Hepatocyte (in vitro differentiated cells): ENCODE results near the gene ADAMTS2. TPM values are rescaled to one million over a fixed set of nuclear protein-coding genes. Genes with fewer than 3 reads are reported as not detected.

Experiments
- DNase-seq: peaks from one replicate; pipeline ENCODE4 v3.0.0-alpha.2; 2016; ENCODE audit warnings: low spot score
- H2AFZ ChIP-seq: fragments of 200-600 bp; sonication (generic); 2 replicates; pipeline ENCODE4 v1.6.0; 2016; ENCODE audit warnings: antibody characterized with exemption, mild to moderate bottlenecking
- H3K27ac ChIP-seq: fragments of 200-600 bp; sonication (generic); 2 replicates; pipeline ENCODE4 v1.5.1; 2016; ENCODE audit warnings: mild to moderate bottlenecking
- H3K27me3 ChIP-seq: fragments of 200-600 bp; sonication (generic); 2 replicates; pipeline ENCODE4 v1.6.1; 2016
- H3K36me3 ChIP-seq: fragments of 200-600 bp; sonication (generic); replicated peaks from 2 replicates; pipeline ENCODE4 v1.5.1; 2016; ENCODE audit warnings: low read depth; ENCODE audit not compliant: insufficient read depth
- H3K4me1 ChIP-seq: fragments of 200-600 bp; sonication (generic); 2 replicates; pipeline ENCODE4 v1.5.1; 2016; ENCODE audit warnings: mild to moderate bottlenecking, moderate library complexity; ENCODE audit not compliant: insufficient read depth
- H3K4me2 ChIP-seq: fragments of 200-600 bp; sonication (generic); 2 replicates; pipeline ENCODE4 v1.6.0; 2016
- H3K4me3 ChIP-seq: fragments of 200-600 bp; sonication (generic); 2 replicates; pipeline ENCODE4 v1.5.1; 2016; ENCODE audit warnings: mild to moderate bottlenecking
- H3K79me2 ChIP-seq: fragments of 200-600 bp; sonication (generic); 2 replicates; pipeline ENCODE4 v1.6.0; 2017; ENCODE audit warnings: mild to moderate bottlenecking
- H3K9me2 ChIP-seq: fragments of 200-600 bp; sonication (generic); replicated peaks from 2 replicates; pipeline ENCODE4 v1.6.0; 2017; ENCODE audit warnings: mild to moderate bottlenecking; ENCODE audit not compliant: insufficient read depth
- H3K9me3 ChIP-seq: fragments of 200-600 bp; sonication (generic); 2 replicates; pipeline ENCODE4 v1.5.1; 2016; ENCODE audit warnings: low read depth, mild to moderate bottlenecking
- H4K20me1 ChIP-seq: fragments of 200-600 bp; sonication (generic); 2 replicates; pipeline ENCODE4 v1.6.0; 2016; ENCODE audit warnings: mild to moderate bottlenecking; ENCODE audit not compliant: insufficient read depth, poor library complexity, severe bottlenecking
- EZH2 ChIP-seq: fragments of 200-600 bp; sonication (generic); IDR thresholded peaks from 2 replicates; pipeline ENCODE4 v1.6.1; 2016; ENCODE audit warnings: antibody characterized with exemption, mild to moderate bottlenecking, borderline replicate concordance
- EZH2phosphoT487 ChIP-seq: fragments of 200-600 bp; sonication (generic); IDR thresholded peaks from one replicate; pipeline ENCODE4 v1.6.1; 2018; ENCODE audit warnings: antibody characterized with exemption, mild to moderate bottlenecking, low read depth, moderate library complexity; ENCODE audit not compliant: unreplicated experiment, severe bottlenecking
- WGBS: methylation state at CpG from one replicate; pipeline ENCODE4 v1.1.6; 2016; ENCODE audit warnings: low lambda C conversion rate; ENCODE audit errors: missing lambda C conversion rate; 5-methylcytosine and 5-hydroxymethylcytosine counted together
- polyA plus RNA-seq: library from polyadenylated mRNA; unstranded; fragments of >200 nt; fragmentation: Nextera tagmentation; extraction: Ambion mirVana; gene quantifications from 2 replicates; pipeline ENCODE4 v1.2.1, GENCODE V29; 2016
- total RNA-seq: library from RNA; depleted of rRNA; stranded (reverse); fragments of >200 nt; gene quantifications from 2 replicates; pipeline ENCODE4 v1.2.3, GENCODE V29; 2014
- TF ChIP-seq, protein P1 (sequence below): fragments of 200-600 bp; sonication (generic); IDR thresholded peaks from 2 replicates; pipeline ENCODE4 v1.5.1; 2016; ENCODE audit warnings: antibody characterized with exemption, mild to moderate bottlenecking; ENCODE audit not compliant: poor library complexity

ADAMTS2 gene
- total and polyA plus RNA-seq, 2 experiments from 2014 or later, result 55.4 to 78.8 TPM

DNA sequence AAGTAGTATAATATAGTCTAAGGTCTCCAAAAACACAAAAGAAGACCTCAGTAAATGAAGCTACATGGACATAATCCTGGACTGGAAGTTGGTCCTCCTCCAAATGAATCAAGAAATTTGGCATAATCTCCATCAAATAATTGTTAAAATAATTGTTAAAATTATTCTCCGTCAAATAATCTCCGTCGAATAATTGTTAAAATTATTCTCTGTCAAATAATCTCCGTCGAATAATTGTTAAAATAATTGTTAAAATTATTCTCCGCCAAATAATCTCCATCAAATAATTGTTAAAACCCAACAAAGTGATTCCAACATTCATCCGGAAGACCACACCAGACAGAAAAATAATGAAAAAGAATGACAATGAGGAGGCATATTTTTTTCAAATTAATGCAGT lies 130.6 kb downstream of the ADAMTS2 start:
- Histone ChIP-seq H3K4me3 (no peak overlapping the region), H3K27ac (no peak overlapping the region), H3K9me3 (no peaks in the 10 kb centered on the region), H3K9me2 (no peaks in the 10 kb centered on the region), H2AFZ (no peak overlapping the region), H3K4me2 (no peak overlapping the region), H4K20me1 (no peaks in the 10 kb centered on the region), H3K79me2 (no peaks in the 10 kb centered on the region), H3K36me3 (no peaks in the 10 kb centered on the region), H3K4me1 (no peaks in the 10 kb centered on the region), H3K27me3 (no peaks in the 10 kb centered on the region)
- DNase-seq, result no peak
- TF ChIP-seq, protein P1, sequence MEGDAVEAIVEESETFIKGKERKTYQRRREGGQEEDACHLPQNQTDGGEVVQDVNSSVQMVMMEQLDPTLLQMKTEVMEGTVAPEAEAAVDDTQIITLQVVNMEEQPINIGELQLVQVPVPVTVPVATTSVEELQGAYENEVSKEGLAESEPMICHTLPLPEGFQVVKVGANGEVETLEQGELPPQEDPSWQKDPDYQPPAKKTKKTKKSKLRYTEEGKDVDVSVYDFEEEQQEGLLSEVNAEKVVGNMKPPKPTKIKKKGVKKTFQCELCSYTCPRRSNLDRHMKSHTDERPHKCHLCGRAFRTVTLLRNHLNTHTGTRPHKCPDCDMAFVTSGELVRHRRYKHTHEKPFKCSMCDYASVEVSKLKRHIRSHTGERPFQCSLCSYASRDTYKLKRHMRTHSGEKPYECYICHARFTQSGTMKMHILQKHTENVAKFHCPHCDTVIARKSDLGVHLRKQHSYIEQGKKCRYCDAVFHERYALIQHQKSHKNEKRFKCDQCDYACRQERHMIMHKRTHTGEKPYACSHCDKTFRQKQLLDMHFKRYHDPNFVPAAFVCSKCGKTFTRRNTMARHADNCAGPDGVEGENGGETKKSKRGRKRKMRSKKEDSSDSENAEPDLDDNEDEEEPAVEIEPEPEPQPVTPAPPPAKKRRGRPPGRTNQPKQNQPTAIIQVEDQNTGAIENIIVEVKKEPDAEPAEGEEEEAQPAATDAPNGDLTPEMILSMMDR, result no peak
- TF ChIP-seq EZH2phosphoT487 (no peak), EZH2 (no peak)
- WGBS, result 97% methylated on average over 7 of the region's 7 CpGs

DNA sequence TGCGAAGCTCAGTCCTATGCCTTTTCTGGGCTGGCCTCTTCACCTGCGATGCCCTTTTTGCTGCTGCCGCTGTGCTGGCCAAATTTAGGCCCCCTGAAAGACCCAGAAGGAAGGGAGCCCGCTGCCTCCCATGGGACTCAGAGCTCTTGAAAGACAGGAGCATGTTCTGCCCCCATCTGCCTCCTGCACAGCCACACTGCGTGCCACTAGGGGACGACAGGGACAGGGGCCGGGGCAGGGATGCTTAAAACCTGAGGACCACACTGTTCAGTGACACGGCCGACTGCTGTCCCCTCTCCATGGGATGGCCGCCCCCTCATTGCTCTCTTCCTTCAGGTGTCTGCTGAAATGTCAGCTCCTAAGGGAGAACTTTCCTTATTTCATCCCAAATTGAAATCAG lies 132.4 kb downstream of the ADAMTS2 start:
- H3K9me2 ChIP-seq, result no peaks in the 10 kb centered on the region
- H3K4me2 ChIP-seq, result no peak overlapping the region
- TF ChIP-seq, protein P1, result no peak
- TF ChIP-seq EZH2 (no peak), EZH2phosphoT487 (no peak)
- no peaks in the 10 kb centered on the region for H3K9me3 ChIP-seq
- no peak for DNase-seq
- no peak overlapping the region for H2AFZ ChIP-seq
- H3K36me3 ChIP-seq, result no peaks in the 10 kb centered on the region
- H3K4me3 ChIP-seq, result no peak overlapping the region
- H3K27ac ChIP-seq, result no peak overlapping the region
- H3K79me2 ChIP-seq, result no peaks in the 10 kb centered on the region
- H4K20me1 ChIP-seq, result peaks cover 5% of the 10 kb centered on the region
- no peaks in the 10 kb centered on the region for H3K4me1 ChIP-seq
- WGBS, result 89% methylated on average over 10 of the region's 10 CpGs
- H3K27me3 ChIP-seq, result no peaks in the 10 kb centered on the region

DNA sequence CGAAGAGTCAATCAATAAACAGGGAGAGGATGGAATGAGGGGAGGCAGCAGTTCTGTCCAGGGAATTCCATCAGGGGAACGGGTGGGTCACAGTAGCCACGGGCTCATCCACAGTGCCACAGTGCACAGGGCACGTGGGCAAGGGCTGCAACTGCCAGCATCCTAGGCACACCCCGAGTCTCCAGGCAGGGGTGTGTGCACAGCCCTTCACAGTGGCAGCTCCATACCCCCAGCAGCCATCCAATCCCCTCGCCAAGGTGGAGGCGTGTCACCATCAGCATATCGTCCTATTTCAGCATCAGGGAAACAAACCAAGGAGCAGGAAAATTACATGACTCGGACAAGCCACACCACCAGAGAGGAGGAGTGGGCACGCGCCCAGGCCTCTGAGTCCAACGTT lies 133.6 kb downstream of the ADAMTS2 start:
- TF ChIP-seq, protein P1, result no peak
- TF ChIP-seq EZH2phosphoT487, result no peak
- TF ChIP-seq EZH2, result no peak
- 94% methylated on average over 12 of the region's 12 CpGs for WGBS
- H2AFZ ChIP-seq, result no peak overlapping the region
- H3K27me3 ChIP-seq, result no peaks in the 10 kb centered on the region
- H3K9me3 ChIP-seq, result no peaks in the 10 kb centered on the region
- H3K79me2 ChIP-seq, result no peaks in the 10 kb centered on the region
- H3K9me2 ChIP-seq, result no peaks in the 10 kb centered on the region
- no peaks in the 10 kb centered on the region for H3K4me1 ChIP-seq
- no peak overlapping the region for H3K27ac ChIP-seq
- peaks cover 5% of the 10 kb centered on the region for H4K20me1 ChIP-seq
- no peak for DNase-seq
- no peak overlapping the region for H3K4me2 ChIP-seq
- no peaks in the 10 kb centered on the region for H3K36me3 ChIP-seq
- H3K4me3 ChIP-seq, result no peak overlapping the region

DNA sequence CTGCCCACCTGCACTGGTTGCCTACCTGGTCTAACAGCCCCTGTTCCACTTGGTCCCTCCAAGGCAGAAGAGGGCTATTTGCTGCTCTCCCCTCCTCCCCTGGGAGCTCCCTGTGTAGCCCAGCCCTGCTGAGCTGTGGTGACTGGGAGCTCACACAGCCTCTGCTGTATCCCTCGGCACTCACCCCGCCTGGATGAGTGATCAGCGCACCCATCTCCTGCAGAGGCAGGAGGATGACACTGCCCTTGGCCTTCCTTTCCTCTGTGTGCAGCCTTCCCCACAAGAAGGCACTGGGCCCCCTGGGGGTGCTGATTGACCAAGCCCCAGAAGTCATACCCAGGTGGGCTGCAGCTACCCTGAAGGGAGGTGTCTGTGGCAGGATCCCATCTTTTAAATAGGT lies 134.2 kb downstream of the ADAMTS2 start:
- no peak overlapping the region for H3K4me2 ChIP-seq
- H3K9me3 ChIP-seq, result no peaks in the 10 kb centered on the region
- no peaks in the 10 kb centered on the region for H3K27me3 ChIP-seq
- no peaks in the 10 kb centered on the region for H3K79me2 ChIP-seq
- H2AFZ ChIP-seq, result no peak overlapping the region
- H3K27ac ChIP-seq, result no peak overlapping the region
- peaks cover 5% of the 10 kb centered on the region for H4K20me1 ChIP-seq
- no peak for DNase-seq
- H3K4me3 ChIP-seq, result no peak overlapping the region
- WGBS, result 88% methylated on average over 3 of the region's 3 CpGs
- TF ChIP-seq, protein P1, result no peak
- no peaks in the 10 kb centered on the region for H3K36me3 ChIP-seq
- H3K9me2 ChIP-seq, result no peaks in the 10 kb centered on the region
- H3K4me1 ChIP-seq, result no peaks in the 10 kb centered on the region
